SK-N-MC (cell line): Measurements from ENCODE around the gene HRH4.

Experiments used
- EZH2 ChIP-seq: fragments of 200-600 bp; sonication (generic); IDR thresholded peaks from one replicate; pipeline ENCODE4 v1.6.1; 2017; ENCODE audit warnings: antibody characterized with exemption
- POLR2AphosphoS5 ChIP-seq: IDR thresholded peaks from 2 replicates; pipeline ENCODE4 v1.6.1; 2012; ENCODE audit warnings: mild to moderate bottlenecking, low read depth, low read length, borderline replicate concordance

DNA sequence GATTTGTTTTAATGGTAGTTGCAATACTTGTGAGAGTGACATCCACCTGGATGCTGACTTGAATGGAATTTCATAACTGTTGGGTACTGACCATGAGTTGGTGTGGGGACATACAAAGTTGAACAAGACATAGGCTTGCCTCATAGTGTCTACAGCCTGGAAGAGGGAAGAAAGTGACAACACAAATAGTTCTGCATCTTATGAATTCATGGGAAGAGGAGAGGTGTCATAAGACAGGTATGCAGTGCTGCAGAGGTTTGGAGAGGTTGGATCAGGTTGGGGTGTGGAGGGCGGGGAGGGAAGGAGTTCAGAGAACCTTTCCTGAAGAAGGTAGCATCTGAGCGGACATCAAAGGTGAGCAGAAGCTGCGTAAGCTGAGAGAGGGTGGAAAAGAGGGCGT is 44.0 kb downstream of the HRH4 start:
- TF ChIP-seq EZH2 = no peak
- TF ChIP-seq POLR2AphosphoS5 = no peak
